ENCODE data around the gene CLEC2D.

- TF ChIP-seq CTCF (IDR thresholded peaks at IDR 0.05) (no peak), POLR2A (IDR thresholded peaks at IDR 0.05) (no peak), POLR2AphosphoS5 (IDR thresholded peaks at IDR 0.05) (no peak)
Measured at GRCh38 chr12:9731797-9732196, 62.3 kb downstream of the CLEC2D start.

Measured in sigmoid colon (tissue), 4 donors.